Measurements from ENCODE around the gene TPD52L3.

GRCh38 chr9:6328103-6328502 lies at the start of gene TPD52L3:
- TF ChIP-seq POLR2A (IDR thresholded peaks at IDR 0.05), result no peak
- no peak for TF ChIP-seq CTCF (IDR thresholded peaks at IDR 0.05 in 4 of 5, conservative IDR thresholded peaks at IDR 0.05 in 1 of 5)
